Lower lobe of right lung (tissue), 2 donors: ENCODE results near the gene ALPG. TPM values are rescaled to one million over a fixed set of nuclear protein-coding genes. Genes with fewer than 3 reads are reported as not detected.
A peak's percentile ranks its signal among the peaks of the same experiment; 100 is the strongest.

Experiments
- ATAC-seq, 2 donors: fragments of 200-7000 bp; cut with Tn5 transposase; one replicate each; pipeline ENCODE4 v1.9.1; 2020 to 2022; ENCODE audit warnings: mild to moderate bottlenecking in 2 of 2, moderate library complexity in 2 of 2
- DNase-seq: peaks from one replicate; pipeline ENCODE4 v3.0.0-alpha.2; 2020
- H3K27ac ChIP-seq: fragments of 200-600 bp; one replicate; pipeline ENCODE4 v1.8.0; 2022
- H3K27me3 ChIP-seq: fragments of 200-600 bp; one replicate; pipeline ENCODE4 v1.8.0; 2022; ENCODE audit warnings: low read depth
- H3K36me3 ChIP-seq: fragments of 200-600 bp; one replicate; pipeline ENCODE4 v1.8.0; 2022; ENCODE audit warnings: mild to moderate bottlenecking
- H3K4me1 ChIP-seq: fragments of 200-600 bp; one replicate; pipeline ENCODE4 v1.8.0; 2022
- H3K4me3 ChIP-seq: fragments of 200-600 bp; one replicate; pipeline ENCODE4 v1.8.0; 2022; ENCODE audit warnings: mild to moderate bottlenecking
- H3K9me3 ChIP-seq: fragments of 200-600 bp; one replicate; pipeline ENCODE4 v1.8.0; 2022
- CTCF ChIP-seq: fragments of 200-600 bp; IDR thresholded peaks from one replicate; pipeline ENCODE4 v1.8.0; 2022; ENCODE audit warnings: antibody characterized with exemption, mild to moderate bottlenecking
- intact Hi-C: fragments of 100-400 bp; cut with DNase I; formaldehyde crosslinking; loops from one replicate; pipeline ENCODE4 v1.11.0; 2022
- total RNA-seq: library from RNA; stranded (reverse); fragmentation: NEBNext Ultra II Directional; extraction: Animal tissue kit (Norgen Biotek cat#: 25700); gene quantifications from one replicate; pipeline ENCODE4 v1.2.1, GENCODE V29; 2021
- donor health status: DM: no; HTN: yes; CAD: no; lungs with severe emphysema.

The ALPG gene
- total RNA-seq, 1 donor from 2014 or later = 0.53 TPM

GRCh38 chr2:232417489-232417888 is 10.8 kb downstream of the ALPG start:
- peaks cover 64% of the 10 kb centered on the region for H3K27me3 ChIP-seq
- H3K27ac ChIP-seq = no peak overlapping the region
- no peak for TF ChIP-seq CTCF
- intact Hi-C loops = no loop called here
- DNase-seq (no peak), ATAC-seq (no peak)
- no peaks in the 10 kb centered on the region for H3K36me3 ChIP-seq
- H3K9me3 ChIP-seq = peaks cover 5% of the 10 kb centered on the region
- H3K4me1 ChIP-seq = peaks cover 30% of the 10 kb centered on the region
- no peak overlapping the region for H3K4me3 ChIP-seq

GRCh38 chr2:232418056-232418455 is 11.4 kb downstream of the ALPG start:
- ATAC-seq = no peak
- intact Hi-C loops = no loop called here
- TF ChIP-seq CTCF = no peak
- no peak overlapping the region for H3K27ac ChIP-seq
- no peaks in the 10 kb centered on the region for H3K36me3 ChIP-seq
- peaks cover 30% of the 10 kb centered on the region for H3K4me1 ChIP-seq
- peaks cover 64% of the 10 kb centered on the region for H3K27me3 ChIP-seq
- H3K4me3 ChIP-seq = no peak overlapping the region
- DNase-seq = peak; percentile 32
- peaks cover 8% of the 10 kb centered on the region for H3K9me3 ChIP-seq

GRCh38 chr2:232418466-232419244 is 12.0 kb downstream of the ALPG start:
- Histone ChIP-seq H3K36me3 (no peaks in the 10 kb centered on the region), H3K9me3 (peaks cover 8% of the 10 kb centered on the region), H3K4me3 (peak overlapping the region; percentile 40), H3K27ac (no peak overlapping the region), H3K4me1 (peaks cover 30% of the 10 kb centered on the region), H3K27me3 (peaks cover 64% of the 10 kb centered on the region)
- intact Hi-C loops = no loop called here
- no peak for TF ChIP-seq CTCF
- ATAC-seq (peak; percentile 66 to 80), DNase-seq (peak; percentile 68)

- peak; percentile 18 to 48 for ATAC-seq
These were observed 12.8 kb downstream of the ALPG start for GRCh38 chr2:232419245-232420072.

GRCh38 chr2:232420073-232420454 is 13.4 kb downstream of the ALPG start:
- TF ChIP-seq CTCF = no peak
- peaks cover 8% of the 10 kb centered on the region for H3K9me3 ChIP-seq
- H3K4me3 ChIP-seq = peak overlapping the region; percentile 40
- no peaks in the 10 kb centered on the region for H3K36me3 ChIP-seq
- peak; percentile 20 for DNase-seq
- peak in 1 of 2 donors; percentile 1 for ATAC-seq
- H3K27me3 ChIP-seq = peaks cover 64% of the 10 kb centered on the region
- no peak overlapping the region for H3K27ac ChIP-seq
- intact Hi-C loops = no loop called here
- H3K4me1 ChIP-seq = peaks cover 30% of the 10 kb centered on the region

More at GRCh38 chr2:232419245-232420072, 12.8 kb downstream of the ALPG start:
- TF ChIP-seq CTCF = no peak
- peaks cover 8% of the 10 kb centered on the region for H3K9me3 ChIP-seq
- peaks cover 30% of the 10 kb centered on the region for H3K4me1 ChIP-seq
- H3K4me3 ChIP-seq = peak overlapping the region; percentile 40
- peaks cover 64% of the 10 kb centered on the region for H3K27me3 ChIP-seq
- no peak overlapping the region for H3K27ac ChIP-seq
- H3K36me3 ChIP-seq = no peaks in the 10 kb centered on the region
- intact Hi-C loops = no loop called here
- peak; percentile 54 for DNase-seq
